Ecto neural progenitor cell (in vitro differentiated cells): ENCODE measurements around the gene TASOR2.

Experiments
- DNase-seq: peaks from one replicate; pipeline ENCODE4 v3.0.0-alpha.2; 2018; ENCODE audit warnings: low spot score

TASOR2 gene

DNA sequence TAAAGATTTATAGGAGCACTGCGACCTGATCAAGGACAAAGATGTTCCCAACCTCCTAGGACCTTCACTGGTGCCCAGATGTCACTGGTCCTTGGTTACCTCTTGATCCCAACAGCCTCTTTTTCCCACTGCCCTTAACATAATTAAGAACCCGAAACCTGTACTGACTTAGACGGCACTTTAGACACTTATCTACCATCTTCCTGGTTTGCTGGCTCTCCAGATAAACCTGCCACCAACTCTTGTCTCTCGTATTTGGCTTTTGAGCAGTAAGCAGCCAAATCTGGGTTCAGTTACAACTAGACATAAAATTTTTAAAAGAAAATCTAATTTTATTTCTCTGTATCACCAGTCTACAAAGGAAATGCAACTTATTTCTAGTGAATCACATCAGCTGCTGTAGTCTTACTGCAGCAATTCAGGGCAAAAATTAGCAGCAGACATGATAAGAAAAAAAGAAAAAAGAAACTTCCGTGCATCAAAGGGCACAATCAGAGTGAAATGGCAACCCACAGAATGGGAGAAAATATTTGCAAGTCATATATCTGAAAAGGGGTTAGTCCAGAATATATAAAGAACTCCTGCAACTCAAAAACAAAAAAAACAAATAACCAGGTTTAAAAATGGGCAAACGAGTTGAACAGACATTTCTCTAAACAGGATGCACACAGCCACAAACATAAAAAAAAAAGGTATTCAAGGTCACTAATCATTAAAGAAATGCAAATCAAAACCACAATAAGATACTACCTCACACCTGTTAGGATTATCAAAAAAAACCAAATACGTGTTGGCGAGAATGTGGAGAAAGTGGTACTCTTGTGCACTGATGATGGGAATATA is 27.7 kb upstream of the TASOR2 start:
- no peak for DNase-seq

DNA sequence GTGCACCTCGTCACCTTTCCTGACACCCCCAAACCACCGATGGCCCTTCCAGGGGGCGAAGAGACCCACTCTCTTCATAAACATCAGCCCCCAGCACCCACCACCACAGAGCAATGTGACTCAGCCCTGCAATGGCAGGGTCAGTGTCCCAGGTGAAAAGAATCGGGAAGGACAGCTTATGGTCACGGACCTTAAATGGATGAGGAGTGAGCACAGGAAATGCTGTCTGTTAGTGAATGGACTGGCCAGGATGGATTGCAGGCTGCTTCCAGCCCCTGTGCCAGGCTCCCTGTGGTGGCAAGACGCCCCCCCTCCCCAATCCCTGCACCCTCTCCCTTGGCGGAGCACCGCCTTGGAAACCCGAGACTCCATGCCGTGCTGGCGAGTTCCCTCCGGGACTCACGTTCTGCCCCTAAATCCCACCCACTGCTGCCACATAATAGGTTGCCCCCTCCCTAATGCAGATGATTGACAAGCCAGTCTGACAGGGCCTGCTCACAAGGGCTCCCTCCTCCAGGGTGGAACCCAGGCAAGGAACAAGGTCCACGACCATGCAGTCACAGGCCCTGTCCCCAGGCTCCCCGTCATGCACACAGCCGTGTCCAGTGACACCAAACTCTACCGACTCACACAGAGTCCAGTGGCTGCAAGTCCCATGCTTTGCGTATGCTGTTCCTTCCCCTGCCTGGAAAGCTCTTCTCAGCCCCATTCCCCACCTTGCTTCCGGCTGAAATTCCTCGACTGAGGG is 25.6 kb upstream of the TASOR2 start:
- peak; percentile 59 for DNase-seq

DNA sequence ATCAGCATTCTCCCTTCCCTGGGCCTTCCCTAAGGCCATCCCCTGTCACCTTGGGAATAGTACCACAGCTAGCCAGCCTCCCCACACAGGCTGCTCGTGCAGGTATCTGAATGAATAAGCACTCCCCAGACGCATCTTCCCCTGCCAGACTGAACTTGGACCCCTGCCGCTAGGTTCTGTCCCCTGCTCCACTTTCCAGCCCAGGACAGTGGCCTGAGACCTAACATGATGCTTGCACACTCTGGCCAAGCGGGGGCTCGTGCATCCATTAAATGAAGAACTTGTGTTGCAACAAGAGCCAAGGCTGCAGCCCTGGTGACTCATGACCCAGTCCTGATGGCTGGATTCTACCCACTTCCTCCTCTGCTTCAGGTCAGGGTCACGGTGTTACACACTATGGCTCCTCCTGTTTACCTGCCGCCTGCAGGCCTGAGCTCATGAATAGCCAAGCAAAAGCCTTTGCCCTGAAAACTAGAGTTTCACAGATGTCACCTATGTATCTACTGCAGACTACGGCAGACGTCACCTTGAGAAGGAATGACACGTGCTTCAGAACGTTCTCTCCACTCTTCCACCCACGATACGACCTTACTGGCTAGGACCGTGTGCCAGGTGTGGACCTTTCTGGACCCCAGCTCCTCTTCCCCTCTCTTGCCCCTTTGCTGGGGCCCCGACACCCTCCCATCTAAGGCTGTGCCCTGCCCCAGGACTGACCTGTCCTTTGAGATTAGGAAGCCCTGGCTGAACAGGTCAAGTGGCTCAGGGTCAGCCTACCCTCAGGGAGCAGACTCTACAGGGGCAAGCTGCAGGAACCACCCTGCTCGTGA is 24.7 kb upstream of the TASOR2 start:
- no peak for DNase-seq

DNA sequence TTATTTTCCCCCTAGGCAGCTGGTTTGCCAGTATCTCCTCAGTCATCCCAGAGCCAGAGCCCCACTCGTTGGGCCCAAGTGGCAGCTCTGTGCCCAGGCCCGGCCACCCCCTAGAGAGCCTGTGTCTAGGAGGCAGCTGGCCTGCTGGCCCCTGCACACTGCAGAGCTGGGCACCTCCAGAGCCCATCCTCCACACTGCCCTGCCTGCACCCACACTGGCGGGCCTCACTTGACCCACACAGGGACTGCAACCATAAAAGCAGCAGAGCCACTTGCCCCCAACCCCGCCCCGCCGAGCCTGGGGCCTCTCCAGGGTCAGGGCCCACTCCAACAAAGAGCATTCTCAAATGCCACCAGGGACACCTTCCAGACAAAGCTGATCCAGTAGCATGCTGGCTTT is 23.6 kb upstream of the TASOR2 start:
- no peak for DNase-seq

DNA sequence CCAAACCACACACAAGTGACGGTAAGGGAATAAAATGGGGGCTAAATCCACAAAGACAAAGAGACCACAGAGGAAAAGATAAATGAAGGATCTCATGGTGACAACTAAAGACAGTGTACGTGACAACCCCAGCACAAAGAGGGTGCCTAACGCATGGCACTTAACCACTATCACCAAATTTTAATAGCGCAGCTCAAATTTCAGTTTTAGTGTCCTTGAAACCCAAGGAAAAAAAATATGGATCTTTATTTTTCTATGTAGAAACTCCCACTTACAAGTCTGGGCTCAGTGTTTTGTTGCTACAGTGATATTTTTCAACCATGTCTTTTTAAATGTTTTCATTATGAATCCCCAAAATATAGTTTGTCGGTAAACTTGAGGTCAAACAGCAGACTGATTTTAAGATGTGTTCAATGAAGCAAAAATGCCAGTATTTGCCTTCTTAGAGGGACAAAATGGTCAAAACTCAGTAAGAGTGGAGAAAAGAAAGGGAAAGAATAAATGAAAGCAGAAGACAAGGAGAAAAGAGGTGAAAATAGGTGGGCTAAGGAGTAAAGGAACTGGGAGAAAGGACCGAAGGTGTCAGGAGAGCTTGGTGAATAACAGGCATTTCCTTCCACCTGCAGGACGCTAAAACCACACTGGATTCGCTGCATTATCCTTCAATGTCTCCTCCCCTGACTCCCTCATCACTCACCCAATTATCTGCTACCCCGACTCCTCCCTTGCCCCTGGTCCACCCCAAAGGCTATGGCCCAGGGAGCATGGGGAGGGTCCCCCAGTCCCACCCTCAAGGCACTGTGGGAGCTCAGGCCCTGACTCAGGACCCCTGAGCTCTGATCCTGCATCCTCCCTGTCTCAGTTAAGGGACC is 21.7 kb upstream of the TASOR2 start:
- DNase-seq: no peak

DNA sequence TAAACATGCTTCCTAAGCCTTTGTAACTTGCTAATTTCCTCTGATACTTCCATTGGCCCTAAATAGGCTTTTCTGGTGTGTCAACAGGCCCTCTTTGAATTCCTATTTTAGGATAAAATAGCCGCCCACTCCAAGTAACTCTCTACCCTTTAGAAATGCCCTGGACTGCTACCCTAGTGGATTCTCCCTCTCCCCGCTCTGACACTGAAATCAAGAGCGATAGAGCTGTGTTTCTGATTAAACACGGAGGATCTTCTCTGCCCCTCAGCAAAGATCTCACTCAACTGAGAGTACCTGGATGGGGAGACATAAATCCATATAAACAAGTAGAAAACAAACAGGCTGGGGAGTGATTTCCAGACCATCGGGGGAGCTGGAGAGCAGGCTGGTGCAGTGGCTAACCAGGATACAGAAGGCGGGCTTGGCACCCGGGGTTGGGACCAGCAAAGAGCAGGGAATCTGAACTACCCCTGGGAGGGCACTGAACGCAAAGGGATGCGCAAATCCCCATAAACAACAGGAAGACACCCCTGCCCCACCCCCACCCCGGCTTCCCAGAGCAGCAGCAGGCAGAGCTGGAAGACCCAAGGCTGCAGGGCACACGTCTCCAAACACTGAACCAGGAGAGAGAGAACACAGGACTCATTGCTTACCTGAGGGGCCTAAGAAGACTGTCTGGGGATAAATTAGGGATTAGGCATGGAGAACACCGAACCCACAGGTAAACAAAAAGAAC is 20.8 kb upstream of the TASOR2 start:
- DNase-seq: no peak

DNA sequence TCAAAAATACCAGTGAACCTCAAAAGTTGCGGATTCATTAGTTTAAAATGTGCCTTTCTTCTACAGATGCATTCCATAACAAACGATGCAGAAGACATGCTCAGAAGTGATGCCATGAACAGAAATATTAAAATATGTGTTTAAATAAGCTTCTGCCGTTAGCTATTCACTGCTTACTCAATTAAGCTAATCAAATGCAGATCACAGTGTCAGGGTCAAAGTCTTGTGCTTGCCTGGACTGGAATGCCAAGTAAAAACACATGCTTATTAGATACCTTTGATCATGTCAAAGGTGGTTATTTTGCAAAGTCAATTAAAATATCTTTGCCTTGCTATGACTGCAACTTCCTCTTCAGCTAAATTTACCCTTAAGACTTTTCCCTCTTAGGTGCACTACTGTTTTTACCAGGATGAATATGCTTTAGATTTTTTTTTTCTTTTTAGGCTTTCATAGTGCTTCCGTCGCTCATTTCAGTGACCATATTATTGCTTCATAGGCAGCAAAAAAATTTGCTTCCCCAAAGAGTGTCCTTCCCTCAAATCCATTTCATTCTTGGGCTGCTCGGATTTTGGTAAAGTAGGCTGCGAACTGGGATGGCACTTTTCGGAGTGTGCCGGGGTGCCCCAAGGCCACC is 19.1 kb upstream of the TASOR2 start:
- no peak for DNase-seq

DNA sequence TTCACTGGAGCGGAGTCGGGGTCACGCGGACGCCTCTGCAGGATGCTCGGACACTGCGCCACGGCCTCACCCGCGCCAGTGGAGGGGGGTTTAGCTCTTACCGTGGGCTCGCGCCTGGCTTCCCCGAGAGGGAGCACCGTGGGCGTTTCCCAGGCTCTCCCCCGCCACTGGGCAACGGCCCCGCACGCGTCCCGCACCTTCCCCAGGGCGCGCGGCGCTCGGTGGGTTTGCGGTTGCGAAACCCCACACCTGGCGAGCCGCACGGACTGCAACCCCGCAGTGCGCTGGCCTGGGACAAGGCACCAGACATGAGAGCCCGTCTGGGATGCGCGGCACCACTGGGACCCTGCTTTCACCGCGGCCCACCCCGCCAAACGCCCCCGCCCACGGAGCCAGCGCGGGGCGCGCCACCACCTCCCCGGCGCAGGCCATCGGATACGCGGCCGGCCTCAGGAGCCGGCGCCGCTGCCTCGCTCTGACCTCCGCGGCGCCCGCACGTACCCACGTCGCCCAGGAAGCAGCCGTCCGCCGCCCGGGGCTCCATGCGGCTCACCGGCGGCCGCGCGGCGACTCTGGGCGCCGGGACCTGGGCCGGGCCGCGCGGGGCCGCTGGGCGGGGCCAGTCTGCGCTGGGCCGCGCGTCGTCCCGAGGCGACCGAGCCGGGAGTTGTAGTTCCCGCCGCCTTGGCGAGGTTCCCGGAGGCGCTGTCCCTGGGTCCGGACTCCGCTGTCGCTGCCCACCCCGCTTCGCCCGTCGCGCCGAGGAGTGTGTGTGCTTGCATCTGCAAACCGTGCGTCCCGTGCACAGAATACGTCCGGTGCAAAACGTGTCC is 18.4 kb upstream of the TASOR2 start, which contains the start of gene ASB13:
Gene ASB13, minus strand, starts transcription at position 588 of the 833 bp plus-strand sequence. Its CDS starts 44 bp downstream, at position 544.
- DNase-seq: peak; percentile 83

DNA sequence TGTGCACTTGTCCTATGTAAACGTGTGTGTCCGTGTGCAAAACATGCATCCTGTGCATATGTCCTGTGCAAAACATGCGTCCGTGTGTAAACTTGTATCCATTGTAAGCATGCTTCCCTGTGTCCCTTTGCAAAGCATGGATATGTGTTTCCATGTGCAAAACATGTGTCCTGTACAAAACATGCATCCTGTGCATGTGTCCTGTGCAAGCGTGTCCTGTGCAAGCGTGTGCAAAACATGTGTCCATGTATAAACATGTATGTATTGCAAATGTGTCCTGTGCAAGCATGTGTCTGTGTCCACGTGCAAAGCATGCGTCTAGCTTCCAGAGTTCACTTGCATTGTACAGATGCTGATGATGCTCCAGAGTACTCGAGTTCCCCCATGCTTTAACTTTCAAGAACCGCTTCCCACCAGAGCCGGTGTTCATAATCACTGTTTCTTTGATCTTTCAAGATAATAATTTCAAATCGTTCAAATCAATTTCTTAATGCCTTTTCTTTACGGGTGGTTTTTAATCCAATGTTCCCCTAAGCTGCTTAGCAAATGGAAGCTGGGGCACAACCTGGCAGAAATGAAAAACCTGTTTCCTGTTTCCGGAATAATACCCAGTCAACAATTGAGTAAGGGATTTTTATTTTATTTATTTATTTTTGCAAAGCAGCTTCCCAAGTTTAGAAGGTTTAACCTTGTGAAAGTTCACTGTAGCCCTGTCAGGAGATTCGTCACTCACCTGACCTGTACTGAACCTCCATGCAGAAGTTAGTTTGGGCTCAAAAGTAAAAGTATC is 17.6 kb upstream of the TASOR2 start:
- no peak for DNase-seq

DNA sequence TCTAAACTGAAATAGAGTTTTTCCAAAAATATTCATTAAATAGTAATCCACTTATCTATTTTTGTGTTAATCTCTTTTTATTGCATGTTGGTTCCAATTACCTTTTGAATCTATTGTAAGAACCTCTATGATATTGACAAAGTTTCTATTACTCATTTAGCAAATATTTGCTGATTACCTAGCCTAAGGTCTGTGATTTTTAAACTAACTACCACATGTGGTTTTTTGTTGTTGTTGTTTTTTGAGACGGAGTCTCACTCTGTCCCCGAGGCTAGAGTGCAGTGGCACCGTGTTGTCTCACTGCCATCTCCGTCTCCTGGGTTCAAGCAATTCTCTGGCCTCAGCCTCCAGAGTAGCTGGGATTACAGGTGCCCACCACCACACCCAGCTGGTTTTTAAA is 16.2 kb upstream of the TASOR2 start:
- no peak for DNase-seq

DNA sequence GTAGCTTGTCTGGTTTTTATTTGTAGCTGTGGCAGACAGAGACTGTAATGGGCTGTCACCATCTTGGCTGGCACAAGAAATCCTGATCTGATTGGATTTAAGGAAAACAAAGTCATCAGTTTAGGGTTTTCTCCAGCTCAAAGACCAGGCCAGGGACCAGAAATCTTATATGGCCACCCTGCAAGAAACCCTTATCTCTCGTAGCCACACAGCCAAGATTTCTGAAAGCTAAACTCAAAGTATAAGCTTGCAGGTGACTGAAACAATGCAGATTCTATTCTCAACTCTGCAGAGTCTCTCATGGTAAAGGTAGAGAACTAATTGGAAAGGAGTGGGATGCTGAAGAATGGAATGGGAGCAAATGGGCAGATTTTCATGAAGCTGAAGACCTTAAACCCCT is 15.0 kb upstream of the TASOR2 start:
- DNase-seq: no peak

DNA sequence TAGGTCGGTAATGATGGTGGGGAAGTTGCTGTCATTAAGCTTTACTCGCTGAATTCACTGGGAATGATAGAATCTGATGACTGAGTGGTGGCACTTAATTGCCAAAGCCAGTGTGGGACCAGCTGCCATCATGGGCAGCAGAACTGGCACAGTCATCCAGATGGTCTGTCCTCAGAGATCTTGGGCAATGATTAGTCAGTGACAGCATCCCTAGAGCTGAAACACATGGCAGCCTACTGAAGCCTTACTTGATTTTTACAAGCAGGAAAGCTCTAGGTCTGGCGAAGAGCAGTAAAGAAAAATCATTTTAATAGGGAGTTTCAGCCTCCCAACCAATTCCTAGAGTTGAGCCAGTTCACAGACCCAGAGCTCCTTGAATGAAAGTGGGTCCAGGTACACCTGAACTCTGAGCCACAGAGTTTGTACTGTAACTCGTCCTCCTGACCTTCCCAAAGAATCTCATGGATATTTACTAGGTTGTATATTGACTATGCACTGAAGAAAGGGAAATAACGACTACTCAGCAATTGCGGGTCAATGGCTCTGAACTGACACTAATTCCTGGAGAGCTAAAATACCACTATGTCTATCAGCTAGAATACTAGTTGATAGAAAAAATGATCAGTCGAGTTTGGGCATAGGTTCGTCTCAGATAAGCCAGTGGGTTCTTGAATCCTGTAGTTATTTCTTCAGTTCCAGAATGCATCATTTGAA is 13.8 kb upstream of the TASOR2 start:
- DNase-seq: no peak

DNA sequence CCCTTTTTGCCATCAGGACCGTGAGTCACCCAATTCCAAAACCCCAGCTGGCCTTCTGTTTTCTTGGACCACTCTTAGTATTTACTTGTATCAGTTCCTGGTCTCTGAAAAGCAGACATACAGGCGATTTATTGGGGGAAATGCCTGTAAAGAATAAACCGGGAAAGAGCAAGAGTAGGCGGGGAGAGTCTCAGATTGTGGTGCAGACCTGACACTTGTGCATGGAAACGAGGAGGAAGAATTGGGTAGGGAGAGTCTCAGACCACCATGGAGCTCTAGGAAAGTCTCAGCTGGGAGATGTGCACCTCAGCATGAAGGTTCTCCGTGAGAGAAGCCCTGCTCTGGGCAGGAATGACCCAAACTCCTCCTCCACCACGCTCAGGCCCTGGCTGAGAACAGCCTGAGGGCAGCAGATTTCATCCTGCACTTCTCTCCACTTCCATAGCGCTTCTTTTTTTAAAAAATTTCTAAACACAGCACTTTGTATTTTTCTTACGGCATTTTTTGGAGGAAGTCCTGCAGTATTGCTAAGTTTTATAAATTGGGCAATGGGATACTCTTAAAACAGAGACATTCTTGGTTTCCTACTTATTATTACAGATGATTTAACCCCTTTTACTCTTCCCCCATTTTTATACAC is 6.1 kb upstream of the TASOR2 start:
- DNase-seq: no peak

DNA sequence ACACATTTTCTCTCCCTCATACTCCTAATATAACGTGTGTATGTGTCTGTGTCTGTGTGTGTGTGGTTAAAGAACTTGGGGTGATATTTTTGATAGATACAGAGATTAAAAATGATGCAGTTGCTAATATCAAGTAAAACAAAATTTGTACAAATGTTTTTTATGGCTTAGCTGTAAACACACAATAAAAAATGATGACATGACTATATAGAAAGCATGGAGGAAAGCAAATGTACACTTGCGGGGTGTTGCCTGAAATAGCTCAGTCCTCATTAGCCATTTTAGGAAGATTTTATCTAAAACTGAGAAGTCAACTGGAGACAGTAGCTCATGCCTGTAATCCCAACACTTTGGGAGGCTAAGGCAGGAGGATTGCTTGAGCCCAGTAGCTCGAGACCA is 5.6 kb upstream of the TASOR2 start:
- DNase-seq: no peak

DNA sequence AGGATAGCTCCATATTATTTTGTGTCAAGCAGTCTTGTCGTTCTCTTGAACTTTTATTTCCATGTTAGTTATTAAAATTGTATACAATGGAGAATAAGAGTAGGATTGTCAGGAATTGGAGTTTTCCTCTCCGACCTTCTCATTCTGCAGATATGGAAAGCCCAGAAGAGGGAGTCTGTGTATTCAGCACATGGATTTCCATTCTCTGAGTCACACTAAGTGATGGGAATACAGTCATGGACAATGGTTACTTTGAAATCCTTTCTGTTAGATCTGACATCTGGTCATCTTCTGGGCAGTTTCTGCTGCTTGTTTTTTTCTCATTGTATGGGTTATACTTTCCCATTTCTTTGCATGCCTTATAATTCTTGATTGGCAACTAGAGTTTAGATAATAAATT is 5.0 kb upstream of the TASOR2 start:
- no peak for DNase-seq

DNA sequence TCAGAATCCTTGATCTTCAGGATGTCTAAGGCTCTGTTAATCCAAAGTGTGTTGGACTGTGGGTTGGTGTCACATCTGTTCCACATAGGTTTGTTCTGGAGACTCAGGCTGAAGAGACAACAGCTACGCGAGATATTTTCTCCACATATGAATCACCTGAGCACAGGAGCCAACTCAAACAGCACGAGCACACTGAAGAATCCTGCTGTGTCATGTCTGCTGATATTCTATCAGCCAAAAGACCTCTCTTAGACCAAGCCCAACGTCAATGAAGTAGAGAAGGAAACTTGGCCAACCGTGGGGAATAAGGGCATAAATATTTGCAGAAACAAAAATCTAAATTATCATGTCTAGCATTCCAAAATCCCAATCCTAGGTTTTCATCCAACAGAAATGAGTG is 2.7 kb upstream of the TASOR2 start:
- DNase-seq: no peak

DNA sequence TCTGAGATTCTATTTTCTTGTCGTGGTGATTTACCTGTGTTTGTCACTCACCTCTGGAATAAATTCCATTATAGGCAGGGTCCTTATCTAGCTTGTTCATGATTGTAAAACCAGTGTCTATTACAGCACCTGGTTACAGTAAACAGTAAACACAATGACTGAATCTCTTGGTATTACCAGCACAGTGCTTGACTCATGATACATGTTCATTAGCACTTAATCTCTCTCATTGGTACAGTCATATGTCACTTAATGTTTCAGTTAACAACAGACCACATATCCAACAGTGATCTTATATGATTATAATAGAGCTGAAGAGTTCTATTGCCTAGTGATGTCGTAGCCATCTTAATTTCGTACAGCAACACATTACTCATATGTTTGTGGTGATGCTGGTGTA is 1.6 kb upstream of the TASOR2 start:
- DNase-seq: no peak
